ENCODE results near the gene DMD.
"Not testable (repeated sequence)": the region's sequence is repeated elsewhere in the genome, so short reads cannot be mapped to it uniquely, and the experiment has no call there.

GRCh38 chrX:32528451-32528850 is 682.9 kb downstream of the DMD start:
- not testable (repeated sequence) for TF ChIP-seq CTCF, POLR2A (IDR thresholded peaks at IDR 0.05)
